Activated CD8-positive, alpha-beta memory T cell treated with anti-CD3 and anti-CD28 coated beads for 1 hour (primary cell): ENCODE measurements around the gene AKR1B15.
"Not testable (repeated sequence)": the region's sequence is repeated elsewhere in the genome, so short reads cannot be mapped to it uniquely, and the experiment has no call there.

Source experiments
- DNase-seq, 2 donors: peaks; one replicate each; pipeline ENCODE4 v3.0.0-alpha.2; 2020; ENCODE audit warnings: low read depth in 1 of 2; ENCODE audit errors: extremely low read depth in 1 of 2

AKR1B15 gene

GRCh38 chr7:134532180-134532953, 16.5 kb upstream of the AKR1B15 start:
- no peak for DNase-seq

DNA sequence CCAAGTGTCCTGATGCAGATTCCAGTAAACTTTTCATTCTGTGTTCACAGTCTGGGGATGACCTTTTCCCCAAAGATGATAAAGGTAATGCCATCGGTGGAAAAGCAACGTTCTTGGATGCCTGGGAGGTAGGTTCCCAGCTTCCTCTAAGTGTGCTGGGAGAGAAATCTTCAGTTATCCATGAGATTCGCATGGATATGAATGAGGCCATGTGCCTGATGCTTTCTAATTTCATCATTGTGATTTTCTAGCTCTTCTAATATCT, 16.0 kb upstream of the AKR1B15 start:
- no peak for DNase-seq

GRCh38 chr7:134533288-134533771, 15.6 kb upstream of the AKR1B15 start:
- no peak for DNase-seq

- DNase-seq, result no peak
Measured at GRCh38 chr7:134534633-134535032, 14.3 kb upstream of the AKR1B15 start.

- DNase-seq, result no peak
Measured at GRCh38 chr7:134535272-134535918, 13.5 kb upstream of the AKR1B15 start.

DNA sequence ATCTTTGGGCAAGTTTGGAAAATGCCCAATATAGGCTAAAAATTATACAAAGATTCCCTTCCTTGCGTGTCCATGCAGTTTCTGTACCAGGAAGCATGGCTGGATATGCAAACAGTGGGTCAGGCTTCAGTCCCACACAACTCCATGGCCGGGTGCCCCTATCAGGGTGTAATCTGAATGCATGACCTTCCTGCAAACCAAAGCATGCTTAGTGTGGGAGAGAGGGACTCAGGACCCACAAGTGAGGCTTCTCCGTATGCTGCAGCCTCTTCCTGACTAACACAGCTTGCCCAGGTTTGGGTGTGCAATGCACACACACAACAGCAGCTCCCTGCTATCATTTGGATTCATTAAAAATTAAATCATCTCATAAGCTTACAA, 13.0 kb upstream of the AKR1B15 start:
- no peak for DNase-seq

- not testable (repeated sequence) for DNase-seq
Measured at GRCh38 chr7:134536558-134536957, 12.4 kb upstream of the AKR1B15 start.

- not testable (repeated sequence) for DNase-seq
Measured at GRCh38 chr7:134537273-134537781, 11.6 kb upstream of the AKR1B15 start.

- no peak for DNase-seq
Measured at GRCh38 chr7:134539380-134540004, 9.4 kb upstream of the AKR1B15 start.

DNA sequence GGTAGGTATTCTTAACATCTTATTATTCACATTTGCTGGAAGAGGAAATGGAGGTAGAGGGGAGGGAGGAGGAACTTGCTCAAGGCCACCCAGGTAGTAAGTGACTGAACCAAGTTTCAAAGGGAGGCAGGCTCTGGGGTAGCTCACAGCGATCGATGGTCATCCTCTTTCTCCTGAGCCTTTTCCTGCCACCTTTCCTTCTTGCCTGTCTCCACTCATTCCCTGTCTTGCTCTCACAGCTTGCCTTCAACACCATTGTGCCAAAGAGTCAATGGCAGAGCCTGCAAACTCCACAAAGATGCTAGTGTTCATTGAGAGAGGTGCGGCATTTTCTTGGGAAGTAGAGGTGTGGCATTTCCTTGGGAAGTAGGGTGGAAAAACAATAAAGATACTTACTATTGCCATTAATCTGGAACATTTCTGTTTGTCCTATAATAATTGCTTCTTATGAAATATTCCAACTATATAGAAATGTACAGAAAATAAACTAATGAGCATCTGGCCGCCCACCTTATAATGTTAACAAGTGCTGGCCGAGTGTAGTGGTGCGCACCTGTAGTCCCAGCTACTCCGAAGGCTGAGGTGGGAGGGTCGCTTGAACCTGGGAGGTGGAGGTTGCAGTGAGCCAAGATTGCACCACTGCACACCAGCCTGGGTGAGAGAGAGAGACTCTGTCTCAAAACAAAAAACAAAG, 7.3 kb upstream of the AKR1B15 start:
- DNase-seq, result not testable (repeated sequence)

DNA sequence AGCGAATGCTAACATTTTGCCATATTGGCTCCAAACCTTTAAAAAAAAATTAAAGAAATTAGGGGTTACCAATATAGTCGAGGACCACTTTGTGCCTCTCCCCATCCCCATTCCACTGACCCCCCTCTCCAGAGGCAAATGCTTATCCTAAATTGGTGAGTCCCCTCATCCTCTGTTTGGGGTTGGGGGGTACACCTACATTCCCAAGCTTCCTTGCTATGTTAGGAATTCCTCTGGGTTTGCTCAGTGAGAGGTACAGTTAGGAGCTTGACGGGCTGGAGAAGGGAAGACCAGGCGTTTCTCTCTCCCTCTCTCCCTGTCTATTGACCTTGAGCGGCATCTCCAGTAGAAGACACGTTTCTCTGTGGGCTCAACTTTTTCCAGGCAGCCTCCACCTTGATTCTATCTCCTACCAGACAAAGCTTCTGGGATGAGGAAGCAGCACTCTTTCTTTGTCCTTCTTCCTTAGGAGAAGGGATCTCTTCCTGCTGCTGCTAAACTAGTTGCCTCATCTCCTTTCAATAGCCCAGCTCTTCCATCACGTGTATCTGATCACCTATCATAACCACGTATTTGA, 6.6 kb upstream of the AKR1B15 start:
- no peak for DNase-seq

GRCh38 chr7:134545380-134545779, 3.5 kb upstream of the AKR1B15 start:
- no peak for DNase-seq

DNA sequence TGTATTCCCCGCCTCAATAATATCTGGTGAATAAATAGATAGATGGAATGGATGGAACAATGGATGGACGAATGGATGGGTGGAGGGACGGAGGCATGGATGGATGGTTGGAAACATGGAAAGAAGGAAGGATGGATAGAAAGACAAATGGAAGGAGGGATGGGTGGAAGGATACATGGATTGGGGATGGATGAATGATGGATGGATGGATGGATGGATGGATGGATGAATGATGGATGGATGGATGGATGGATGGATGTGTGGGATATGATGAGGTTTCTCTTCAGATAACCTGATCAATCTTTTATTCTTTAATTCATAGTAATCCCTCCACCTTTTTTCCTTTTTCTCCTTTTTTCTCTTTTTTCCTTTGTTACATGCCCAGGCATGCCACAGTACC, 3.0 kb upstream of the AKR1B15 start:
- no peak for DNase-seq

GRCh38 chr7:134546955-134547354, 2.0 kb upstream of the AKR1B15 start:
- DNase-seq, result no peak

DNA sequence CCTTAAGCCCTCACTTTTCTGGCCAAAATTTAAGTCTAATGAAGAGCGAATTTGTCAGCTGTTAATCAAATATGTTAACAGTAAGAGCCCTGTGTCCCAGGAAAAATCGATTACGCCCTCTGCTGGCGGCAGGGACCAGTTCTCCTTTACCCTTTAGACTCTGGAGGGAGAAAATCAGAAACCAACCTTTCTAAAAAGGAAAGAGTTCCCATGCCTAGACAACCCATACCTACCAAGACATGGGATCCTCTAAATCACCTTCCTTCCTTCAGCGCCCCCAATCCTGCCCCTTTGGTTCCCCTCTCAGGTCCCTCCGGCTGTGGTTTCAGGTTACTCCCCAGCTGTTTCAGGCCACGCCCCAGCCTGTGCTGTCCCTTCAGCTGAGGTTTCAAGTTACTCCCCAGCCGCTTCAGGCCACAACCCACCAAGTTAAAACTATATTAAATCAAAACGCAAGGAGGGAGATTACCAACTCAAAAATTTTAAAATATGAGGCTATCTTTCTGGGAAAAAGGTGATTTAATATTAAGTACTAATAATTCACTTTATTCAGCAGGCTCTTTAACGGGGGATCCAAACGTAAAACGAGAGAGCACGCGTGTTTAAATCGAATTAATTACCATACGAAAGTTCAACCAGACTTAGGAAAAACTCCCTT, 1.4 kb upstream of the AKR1B15 start:
- peak; percentile 8 to 54 for DNase-seq

GRCh38 chr7:134549366-134549765, 456 bp downstream of the AKR1B15 start:
- DNase-seq, result no peak

DNA sequence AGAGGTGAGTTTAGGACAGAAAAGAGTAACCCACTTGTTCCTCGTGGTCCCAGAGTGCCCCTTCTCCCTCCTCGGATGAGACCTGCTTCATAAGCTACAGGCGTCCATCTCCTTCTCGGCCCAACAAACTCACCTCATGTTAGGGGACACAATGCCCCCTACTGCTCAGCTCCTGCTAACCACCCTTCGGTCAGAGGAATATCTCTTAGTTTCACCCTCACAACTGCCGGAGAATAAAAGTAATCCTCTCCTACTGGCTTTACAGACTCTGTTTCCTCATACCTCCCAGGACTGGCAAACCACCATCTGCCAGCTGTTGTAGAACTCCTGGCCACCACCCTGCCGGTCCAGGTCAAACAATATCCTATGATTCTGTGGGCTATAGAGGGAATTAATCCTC, 3.2 kb downstream of the AKR1B15 start:
- no peak for DNase-seq

GRCh38 chr7:134553976-134554375, 5.1 kb downstream of the AKR1B15 start:
- DNase-seq, result no peak

DNA sequence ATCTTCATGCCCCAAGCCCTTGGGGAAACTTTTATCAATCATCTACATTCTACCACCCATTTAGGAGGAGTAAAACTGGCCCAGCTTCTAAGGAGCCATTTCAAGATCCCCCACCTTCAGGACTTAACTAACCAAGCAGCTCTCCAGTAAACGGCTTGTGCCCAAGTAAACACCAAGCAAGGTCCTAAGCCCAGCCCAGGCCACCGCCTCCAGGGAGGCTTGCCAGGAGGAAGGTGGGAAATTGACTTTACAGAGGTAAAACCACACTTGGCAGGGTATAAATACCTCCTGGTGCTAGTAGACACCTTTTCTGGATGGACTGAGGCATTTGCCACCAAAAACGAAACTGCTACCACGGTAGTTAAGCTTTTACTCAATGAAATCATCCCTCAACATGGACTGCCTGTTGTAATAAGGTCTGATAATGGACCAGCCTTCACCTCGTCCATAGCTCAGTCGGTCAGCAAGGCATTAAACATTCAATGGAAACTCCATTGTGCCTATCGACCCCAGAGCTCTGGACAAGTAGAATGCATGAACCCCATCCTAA, 5.6 kb downstream of the AKR1B15 start:
- DNase-seq, result no peak

GRCh38 chr7:134557391-134557790, 8.5 kb downstream of the AKR1B15 start:
- no peak for DNase-seq
